Measurements from ENCODE around the gene TAS1R2. TPM values are rescaled to one million over a fixed set of nuclear protein-coding genes. Genes with fewer than 3 reads are reported as not detected.
A peak's percentile ranks its signal among the peaks of the same experiment; 100 is the strongest.

TAS1R2 gene
- total and polyA plus RNA-seq, 2 of the 13 experiments (the other 11 are each of a cell fraction or from before 2014, with no cell fraction given) = not detected

DNA sequence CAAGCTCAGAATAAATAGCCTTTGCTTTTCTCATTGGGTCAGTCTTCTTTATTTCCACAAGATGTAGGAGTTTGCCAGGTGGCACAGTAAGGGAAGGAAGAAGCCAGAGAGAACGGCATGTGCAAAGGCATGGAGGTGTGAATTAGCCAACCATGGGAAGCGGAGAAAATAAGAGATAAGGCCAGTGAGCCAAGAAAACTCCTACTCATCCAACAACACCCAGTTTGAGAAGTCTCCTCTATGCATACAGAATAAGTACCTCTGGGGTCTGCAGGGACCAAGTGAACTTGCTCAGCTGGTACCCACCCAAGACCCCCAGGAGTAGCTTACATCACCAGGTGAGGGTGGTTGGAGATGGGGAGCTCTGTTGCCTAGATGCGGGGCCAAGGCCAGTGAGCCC is 66.7 kb downstream of the TAS1R2 start:
- Histone ChIP-seq H3K4me3 (replicated peaks in 1 of 3; ENCODE audit: insufficient read depth in 1 of 3, low read depth in 2 of 3, low read length in 3 of 3) (no peak overlapping the region), H3K27me3 (ENCODE audit: control insufficient read depth in 1 of 2, insufficient read depth in 2 of 2, low read length in 2 of 2) (peaks cover 2 to 40% of the 10 kb centered on the region in 2 experiments; a peak in 3 of 5 replicates), H3K9me3 (ENCODE audit: low read length) (no peaks in the 10 kb centered on the region), H3K36me3 (replicated peaks in 1 of 2; ENCODE audit: control insufficient read depth in 1 of 2, insufficient read depth in 2 of 2, low read length in 2 of 2) (no peaks in the 10 kb centered on the region), H3K79me2 (ENCODE audit: insufficient read depth, low read length) (no peaks in the 10 kb centered on the region), H3K4me2 (ENCODE audit: low read depth, low read length) (no peak overlapping the region), H2AFZ (ENCODE audit: low read length) (no peak overlapping the region), H3K9ac (ENCODE audit: insufficient read depth, low read depth, low read length) (no peak overlapping the region), H3K27ac (ENCODE audit: extremely low read length, insufficient read depth, low read length) (no peak overlapping the region), H3K4me1 (ENCODE audit: insufficient read depth, low read length) (peaks cover 20% of the 10 kb centered on the region), H4K20me1 (ENCODE audit: insufficient read depth, low read length) (no peaks in the 10 kb centered on the region; the same call in 1 of the 2 replicates)
- intact Hi-C loops (cut with micrococcal nuclease; ENCODE audit: unreplicated experiment) = no loop called here
- ChIA-PET POLR2A (no interaction called here), CTCF (ENCODE audit: low intra/inter-chr PET ratio, low total read pairs) (no interaction called here)
- in situ Hi-C loops (cut with HindIII; ENCODE audit: extremely low pct_ligation_motif_present, low pct_unique_long_range_greater_than_20kb) = no loop called here
- 65% methylated on average over 3 of the region's 3 CpGs for WGBS (ENCODE audit: low lambda C conversion rate)
- no TSS peak for BruUV-seq (replicated peaks)
- DNase-seq (ENCODE audit: low spot score) (no peak), FAIRE-seq (no peak), ATAC-seq (no peak)
- TF ChIP-seq KDM4B (CRISPR knock-in tag; IDR thresholded peaks at IDR 0.05) (no peak), MBNL3 (CRISPR knock-in tag; conservative IDR thresholded peaks at IDR 0.05) (no peak)
- TF ChIP-seq, protein P1, sequence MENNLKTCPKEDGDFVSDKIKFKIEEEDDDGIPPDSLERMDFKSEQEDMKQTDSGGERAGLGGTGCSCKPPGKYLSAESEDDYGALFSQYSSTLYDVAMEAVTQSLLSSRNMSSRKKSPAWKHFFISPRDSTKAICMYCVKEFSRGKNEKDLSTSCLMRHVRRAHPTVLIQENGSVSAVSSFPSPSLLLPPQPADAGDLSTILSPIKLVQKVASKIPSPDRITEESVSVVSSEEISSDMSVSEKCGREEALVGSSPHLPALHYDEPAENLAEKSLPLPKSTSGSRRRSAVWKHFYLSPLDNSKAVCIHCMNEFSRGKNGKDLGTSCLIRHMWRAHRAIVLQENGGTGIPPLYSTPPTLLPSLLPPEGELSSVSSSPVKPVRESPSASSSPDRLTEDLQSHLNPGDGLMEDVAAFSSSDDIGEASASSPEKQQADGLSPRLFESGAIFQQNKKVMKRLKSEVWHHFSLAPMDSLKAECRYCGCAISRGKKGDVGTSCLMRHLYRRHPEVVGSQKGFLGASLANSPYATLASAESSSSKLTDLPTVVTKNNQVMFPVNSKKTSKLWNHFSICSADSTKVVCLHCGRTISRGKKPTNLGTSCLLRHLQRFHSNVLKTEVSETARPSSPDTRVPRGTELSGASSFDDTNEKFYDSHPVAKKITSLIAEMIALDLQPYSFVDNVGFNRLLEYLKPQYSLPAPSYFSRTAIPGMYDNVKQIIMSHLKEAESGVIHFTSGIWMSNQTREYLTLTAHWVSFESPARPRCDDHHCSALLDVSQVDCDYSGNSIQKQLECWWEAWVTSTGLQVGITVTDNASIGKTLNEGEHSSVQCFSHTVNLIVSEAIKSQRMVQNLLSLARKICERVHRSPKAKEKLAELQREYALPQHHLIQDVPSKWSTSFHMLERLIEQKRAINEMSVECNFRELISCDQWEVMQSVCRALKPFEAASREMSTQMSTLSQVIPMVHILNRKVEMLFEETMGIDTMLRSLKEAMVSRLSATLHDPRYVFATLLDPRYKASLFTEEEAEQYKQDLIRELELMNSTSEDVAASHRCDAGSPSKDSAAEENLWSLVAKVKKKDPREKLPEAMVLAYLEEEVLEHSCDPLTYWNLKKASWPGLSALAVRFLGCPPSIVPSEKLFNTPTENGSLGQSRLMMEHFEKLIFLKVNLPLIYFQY (CRISPR knock-in tag; IDR thresholded peaks at IDR 0.05; ENCODE audit: borderline replicate concordance) = no peak

MicroRNA genes within 50 kb of the gene (microRNA counts, 767-probe panel; counts per million panel counts)
- microRNA hsa-miR-1290 = not detected

Small RNAs within 50 kb of the gene (microRNA-seq; reads per million reads assigned to microRNA genes)
- gene MIR1290 (not detected), gene MIR4695 (1.9 reads per million, percentile 8 among the genes with 10 or more reads in this experiment)

Small RNAs within 50 kb of the gene (small RNA-seq; reads per million reads assigned to genes)
- gene MIR1290 (ENCODE audit: insufficient read depth in 2 of 3, insufficient read length in 3 of 3, low read depth in 2 of 3, low replicate concordance in 1 of 3) = 0 reads per million in 3 experiments
- 0.10 to 2.9 (median 1.3) reads per million in 3 experiments for gene MIR4695 (ENCODE audit: insufficient read depth in 2 of 3, insufficient read length in 3 of 3, low read depth in 2 of 3, low replicate concordance in 1 of 3)

Other genes with a start within 250 kb of the TAS1R2 start
- gene PAX7, start 228.8 kb downstream of the TAS1R2 start, total RNA-seq (2016; rRNA removed; fragmentation: Illumina TruSeq; extraction: Trizol) = not detected in 2 replicates
- gene PAX7, start 228.8 kb downstream of the TAS1R2 start, polyA plus RNA-seq (2011; rRNA removed) = not detected in 2 replicates
- 58.5 and 76.4 TPM in 2 replicates for gene ALDH4A1, start 42.9 kb upstream of the TAS1R2 start, total RNA-seq (2016; rRNA removed; fragmentation: Illumina TruSeq; extraction: Trizol)
- gene ALDH4A1, start 42.9 kb upstream of the TAS1R2 start, polyA plus RNA-seq (2011; rRNA removed) = 229 and 240 TPM in 2 replicates
- gene IFFO2, start 97.0 kb upstream of the TAS1R2 start, total RNA-seq (2016; rRNA removed; fragmentation: Illumina TruSeq; extraction: Trizol) = 16.3 and 16.7 TPM in 2 replicates
- gene IFFO2, start 97.0 kb upstream of the TAS1R2 start, polyA plus RNA-seq (2011; rRNA removed) = 6.9 and 7.3 TPM in 2 replicates

Measured in HepG2 (cell line).